Measurements from ENCODE around the gene NAA16. TPM values are rescaled to one million over a fixed set of nuclear protein-coding genes. Genes with fewer than 3 reads are reported as not detected.

NAA16 gene
- 22.6 and 69.7 TPM in 2 replicates for total RNA-seq (2011; cell fraction: chromatin; rRNA removed; ENCODE audit: low replicate concordance)
- total RNA-seq (2011; cell fraction: nucleolus; rRNA removed): 8.0 and 12.6 TPM in 2 replicates
- 20.5 and 22.8 TPM in 2 replicates for total RNA-seq (2011; cell fraction: nucleoplasm; rRNA removed)
- total RNA-seq (2014; rRNA removed) (5.7 and 6.2 TPM in 2 replicates), total RNA-seq (2014; rRNA removed; fragmentation: Illumina TruSeq; extraction: Trizol) (12.8 and 15.7 TPM in 2 replicates), total RNA-seq (2015; rRNA removed; fragmentation: Illumina TruSeq; extraction: Trizol) (11.9 and 12.0 TPM in 2 replicates), total RNA-seq (2021) (11.3 and 13.6 TPM in 2 replicates), polyA plus RNA-seq (2011; rRNA removed) (12.0 and 12.8 TPM in 2 replicates), polyA plus RNA-seq (2014; fragmentation: Illumina TruSeq; extraction: Trizol) (11.4 and 18.2 TPM in 2 replicates), polyA plus RNA-seq (2014; fragmentation: Nextera tagmentation; extraction: Ambion mirVana) (1 to 10 TPM; 3.7 to 3.9 TPM), polyA plus RNA-seq (2014; rRNA removed) (9.4 and 11.2 TPM in 2 replicates), polyA minus RNA-seq (2011; rRNA and poly(A)+ RNA removed) (14.1 and 20.2 TPM in 2 replicates), Bru-seq, nascent RNA (percentile 82 among the genes with signal in this experiment), BruChase-seq, experiment 1, labeled RNA remaining after a 2-hour chase (percentile 86 among the genes with signal in this experiment), BruChase-seq, experiment 2, labeled RNA remaining after a 6-hour chase (percentile 88 among the genes with signal in this experiment)
- 1.7 and 5.0 TPM in 2 replicates for polyA plus RNA-seq (2011; cell fraction: cytosol; rRNA removed)
- polyA plus RNA-seq (2011; cell fraction: nucleus; rRNA removed): 15.9 and 16.4 TPM in 2 replicates
- 5.9 and 6.6 TPM in 2 replicates for polyA plus RNA-seq (2012)
- polyA minus RNA-seq (2011; cell fraction: cytosol; rRNA and poly(A)+ RNA removed): 9.9 and 11.7 TPM in 2 replicates
- 16.7 and 21.1 TPM in 2 replicates for polyA minus RNA-seq (2011; cell fraction: nucleus; rRNA and poly(A)+ RNA removed)
- long read RNA-seq, experiment 1, full-length matches to known transcripts: 3 of 27 reads
- long read RNA-seq, experiment 1, partial matches to known transcripts: 16 of 27 reads
- long read RNA-seq, experiment 1, other reads (novel, unspliced or antisense): 8 of 27 reads
- long read RNA-seq, experiment 2, partial matches to known transcripts: 0 of 2 reads
- long read RNA-seq, experiment 2, other reads (novel, unspliced or antisense): 2 of 2 reads
- long read RNA-seq, experiment 3, partial matches to known transcripts: 5 of 8 reads
- long read RNA-seq, experiment 3, other reads (novel, unspliced or antisense): 2 of 8 reads

GRCh38 chr13:41310963-41311405 is at the start of gene NAA16:
NAA16 (plus strand) TSS chr13:41311267; CDS start chr13:41311529, 262 bp downstream.
- ChIA-PET CTCF (ENCODE audit: low intra/inter-chr PET ratio) (no interaction called here), POLR2A (no interaction called here)
- FAIRE-seq: peak; percentile 78
- H3K9ac ChIP-seq (ENCODE audit: insufficient read depth in 1 of 2, low read depth in 2 of 2, low read length in 2 of 2): peak within 1 kb of the TSS; percentile 77 to 98
- H3K27me3 ChIP-seq (ENCODE audit: control insufficient read depth in 2 of 2, insufficient read depth in 2 of 2, low read length in 2 of 2): no peaks in the 10 kb centered on the region
- H3K27ac ChIP-seq (ENCODE audit: extremely low read depth, low read depth, low read length): peak within 1 kb of the TSS; percentile 91
- no TSS peak for BruUV-seq (replicated peaks)
- H2AFZ ChIP-seq (ENCODE audit: low read depth, low read length): peak within 1 kb of the TSS; percentile 92
- in situ Hi-C loops (cut with MboI): no loop called here
- intact Hi-C loops (cut with micrococcal nuclease): loop anchor here (5.0 kb wide), 1 partner anchor 249 kb away; the partner anchor contains the start of gene WBP4
- H3K4me3 ChIP-seq: peak within 1 kb of the TSS; percentile 98
- H3K79me2 ChIP-seq (ENCODE audit: control insufficient read depth, insufficient read depth, low read length): peaks cover 51% of the 10 kb centered on the region
- H3K4me1 ChIP-seq (replicated peaks in 1 of 2; ENCODE audit: control insufficient read depth in 2 of 2, insufficient read depth in 2 of 2, low read length in 2 of 2): peaks cover 7 to 10% of the 10 kb centered on the region in 2 experiments; a peak in 3 of 5 replicates
- WGBS (ENCODE audit: insufficient coverage, low coverage, missing lambda C conversion rate): 0% methylated on average over 14 of the region's 32 CpGs
- peak; percentile 90 to 93 (median 92) for DNase-seq (ENCODE audit: extremely low read depth in 1 of 4, low spot score in 3 of 4)
- peak within 1 kb of the TSS; percentile 79 for H3K4me2 ChIP-seq (ENCODE audit: insufficient read depth, low read length)
- no peaks in the 10 kb centered on the region for H3K9me3 ChIP-seq (replicated peaks; ENCODE audit: control insufficient read depth, insufficient read depth, low read depth, low read length)
- no peaks in the 10 kb centered on the region for H3K36me3 ChIP-seq (ENCODE audit: control insufficient read depth, insufficient read depth, low read length)
- ATAC-seq: peak; percentile 85
- no peaks in the 10 kb centered on the region for H3K9me1 ChIP-seq (ENCODE audit: control insufficient read depth, insufficient read depth, low read length)
- no peaks in the 10 kb centered on the region for H4K20me1 ChIP-seq (replicated peaks; ENCODE audit: control insufficient read depth, insufficient read depth, low read length)
- TF ChIP-seq NRF1 (conservative IDR thresholded peaks at IDR 0.05 in 1 of 2, IDR thresholded peaks at IDR 0.05 in 1 of 2) (peak; percentile 96 to 97), ZZZ3 (IDR thresholded peaks at IDR 0.05) (no peak), DACH1 (IDR thresholded peaks at IDR 0.05; ENCODE audit: partially characterized antibody) (no peak), TAF1 (IDR thresholded peaks at IDR 0.05; ENCODE audit: control insufficient read depth, extremely low read depth, insufficient read depth, low read length, severe bottlenecking) (peak; percentile 63), HMGN3 (IDR thresholded peaks at IDR 0.05; ENCODE audit: borderline replicate concordance, extremely low read depth, insufficient read length, low read depth, low read length) (peak; percentile 65), HDAC2 (IDR thresholded peaks at IDR 0.05) (peak; percentile 69), HNRNPK (IDR thresholded peaks at IDR 0.05; ENCODE audit: low read depth, low read length, poor library complexity, severe bottlenecking) (no peak), FOSL1 (tag; conservative IDR thresholded peaks at IDR 0.05) (peak; percentile 85), TAF9B (IDR thresholded peaks at IDR 0.05; ENCODE audit: partially characterized antibody) (peak; percentile 49), ZSCAN32 (CRISPR knock-in tag; IDR thresholded peaks at IDR 0.05) (no peak), BHLHE40 (IDR thresholded peaks at IDR 0.05; ENCODE audit: low read length) (peak; percentile 66; the same call in 1 of the 2 replicates), HOXB6 (CRISPR knock-in tag; IDR thresholded peaks at IDR 0.05; ENCODE audit: borderline replicate concordance) (no peak), DDX20 (tag; IDR thresholded peaks at IDR 0.05; ENCODE audit: low read depth) (no peak), CCNT2 (IDR thresholded peaks at IDR 0.05; ENCODE audit: borderline replicate concordance, extremely low read depth, insufficient read length, low read depth, low read length) (peak; percentile 59), POLR2AphosphoS5 (IDR thresholded peaks at IDR 0.05; ENCODE audit: control insufficient read depth, insufficient read depth, low read depth, low read length) (peak; percentile 59), ID3 (CRISPR knock-in tag; IDR thresholded peaks at IDR 0.05) (no peak), ID3 (tag; IDR thresholded peaks at IDR 0.05) (0 out of 2 replicates have a peak, but pooled peaks have one; percentile 31), ELF1 (tag; IDR thresholded peaks at IDR 0.05) (no peak), TBP (optimal IDR thresholded peaks at IDR 0.05; ENCODE audit: low read depth, low read length) (peak; percentile 66)
